ENCODE results near the gene DNAAF1. TPM values are rescaled to one million over a fixed set of nuclear protein-coding genes. Genes with fewer than 3 reads are reported as not detected.

DNAAF1 gene
- total and polyA plus RNA-seq, 2 of the 4 experiments (the other 2 are of a cell fraction): 0.05 TPM; not detected in 1

- Histone ChIP-seq H4K5ac (ENCODE audit: low read depth, low read length) (no peak overlapping the region), H3K4ac (ENCODE audit: low read depth, low read length) (no peak overlapping the region), H2AK9ac (replicated peaks; ENCODE audit: low read depth, low read length, poor library complexity) (no peak overlapping the region), H4K20me1 (ENCODE audit: insufficient read depth, low read length) (peaks cover 25% of the 10 kb centered on the region), H3K27me3 (ENCODE audit: control insufficient read depth, insufficient read depth, low read length) (no peaks in the 10 kb centered on the region), H3K9ac (ENCODE audit: low read depth, low read length) (no peak overlapping the region), H4K91ac (ENCODE audit: insufficient read depth, low read depth, low read length) (no peak overlapping the region), H2BK20ac (ENCODE audit: low read depth, low read length) (no peak overlapping the region), H2AK5ac (ENCODE audit: low read depth, low read length) (no peak overlapping the region), H2BK5ac (ENCODE audit: low read depth, low read length, poor library complexity, severe bottlenecking) (no peak overlapping the region), H3K4me2 (ENCODE audit: low read depth, low read length) (no peak overlapping the region), H3K4me3 (ENCODE audit: insufficient read depth, low read depth, low read length) (no peak overlapping the region), H3K9me1 (ENCODE audit: insufficient read depth, low read length) (peaks cover 12% of the 10 kb centered on the region; the same call in 1 of the 2 replicates), H3K79me1 (ENCODE audit: low read depth in 1 of 2, low read length in 2 of 2) (peaks cover 8 to 41% of the 10 kb centered on the region in 2 experiments), H3K56ac (ENCODE audit: extremely low read depth, insufficient read depth, low read length) (no peak overlapping the region), H3K14ac (replicated peaks; ENCODE audit: low read depth, low read length) (no peak overlapping the region), H3K9me3 (ENCODE audit: control insufficient read depth, insufficient read depth, low read length) (no peaks in the 10 kb centered on the region), H3K18ac (ENCODE audit: low read depth, low read length) (no peak overlapping the region), H2BK120ac (ENCODE audit: low read depth, low read length) (no peak overlapping the region), H3K36me3 (ENCODE audit: control insufficient read depth, insufficient read depth, low read length) (peaks cover 56% of the 10 kb centered on the region), H4K8ac (ENCODE audit: low read depth in 2 of 2, low read length in 2 of 2) (no peak overlapping the region), H3K4me1 (ENCODE audit: control insufficient read depth, insufficient read depth, low read length) (peaks cover 15% of the 10 kb centered on the region), H3K23ac (ENCODE audit: low read depth, low read length) (no peak overlapping the region), H3K27ac (ENCODE audit: insufficient read depth, low read length) (no peak overlapping the region), H2AFZ (replicated peaks; ENCODE audit: low read length, poor library complexity) (no peak overlapping the region), H2BK15ac (ENCODE audit: low read depth, low read length) (no peak overlapping the region)
- intact Hi-C loops (cut with micrococcal nuclease): loop anchor here (5.0 kb wide), 3 partner anchors 62 to 128 kb away; partner anchors contain the start of gene MBTPS1
- CTCF ChIA-PET: no interaction called here
- no TSS peak for BruUV-seq (replicated peaks)
- in situ Hi-C loops (cut with MboI; ENCODE audit: low sequenced_read_pairs): loop anchor here (5.0 to 10.0 kb wide), 2 partner anchors 92 to 215 kb away; partner anchors contain the start of gene NECAB2
- POLR2A ChIA-PET (ENCODE audit: unreplicated experiment): no interaction called here
- dilution Hi-C loops (cut with HindIII; ENCODE audit: low sequenced_read_pairs, unreplicated experiment): no loop called here
- WGBS, 2 experiments (ENCODE audit: extremely low coverage in 2 of 2, insufficient read length in 1 of 2): 88% methylated on average over 17 of the region's 33 CpGs; no CpG with 5 or more reads in 1 of the 2 experiments
- no peak for TF ChIP-seq USF2 (IDR thresholded peaks at IDR 0.05; ENCODE audit: low read depth, low read length)
- no peak for TF ChIP-seq NFE2L2 (IDR thresholded peaks at IDR 0.05; ENCODE audit: low read depth, low read length)
- TF ChIP-seq MAFK (IDR thresholded peaks at IDR 0.05; ENCODE audit: low read depth, low read length): no peak
- no peak for DNase-seq
- ATAC-seq (ENCODE audit: low read depth): no peak
Measured at GRCh38 chr16:84179612-84180320, 34.7 kb downstream of the DNAAF1 start.
